Erythroblast (primary cell): ENCODE results near the gene HIGD1A.
A peak's percentile ranks its signal among the peaks of the same experiment; 100 is the strongest.

Experiments used
- DNase-seq, 2 experiments: peaks; one replicate each; lab custom pipeline; 2025; lab: John Stamatoyannopoulos, UW
- GATA1 ChIP-seq: IDR thresholded peaks from 2 replicates; pipeline ENCODE4 v1.6.1; 2011; ENCODE audit warnings: low read depth, mild to moderate bottlenecking, control low read depth, low read length, moderate library complexity
- POLR2A ChIP-seq: IDR thresholded peaks from 2 replicates; pipeline ENCODE4 v1.6.1; 2011; ENCODE audit warnings: mild to moderate bottlenecking, low read length

HIGD1A gene

DNA sequence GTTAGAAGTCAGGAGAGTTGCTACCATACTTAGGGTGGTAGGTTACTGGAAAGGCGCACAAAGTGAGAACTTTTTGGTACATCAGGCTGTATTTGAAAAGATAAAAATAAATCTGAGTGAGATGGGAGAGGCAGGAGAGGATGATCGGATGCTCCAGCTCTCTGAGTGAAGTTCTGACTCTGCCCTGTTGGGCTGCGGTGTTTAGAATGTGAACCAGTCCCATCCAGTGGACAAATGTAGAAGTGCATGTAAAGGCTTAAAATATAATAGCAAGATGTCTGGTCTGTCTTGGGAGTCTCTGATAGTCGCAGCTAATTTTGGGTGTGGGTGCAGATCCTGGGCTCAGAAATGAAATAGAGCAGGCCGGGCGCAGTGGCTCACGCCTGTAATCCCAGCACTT, 35.3 kb upstream of the HIGD1A start:
- DNase-seq = peak; percentile 86 to 87

DNA sequence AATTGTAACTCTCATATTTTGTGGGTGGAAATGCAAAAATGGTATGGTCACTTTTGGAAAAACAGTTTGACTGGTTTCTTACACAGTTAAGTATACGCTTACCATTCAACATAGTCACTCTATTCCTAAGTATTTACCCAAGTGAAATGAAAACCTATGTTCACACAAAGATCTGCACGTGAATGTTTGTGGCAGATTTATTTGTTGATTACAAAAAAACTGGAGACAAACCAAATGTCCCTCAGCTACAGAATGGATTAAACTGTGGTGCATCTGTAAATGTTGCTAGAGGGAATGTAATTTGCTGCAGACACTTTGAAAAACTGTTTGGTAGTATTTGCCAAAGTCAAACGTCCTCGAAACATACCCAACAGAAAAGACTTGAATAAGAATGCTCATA, 34.3 kb upstream of the HIGD1A start:
- TF ChIP-seq POLR2A = no peak
- TF ChIP-seq GATA1 = no peak
- no peak for DNase-seq

More for the DNA sequence above, 35.3 kb upstream of the HIGD1A start:
- TF ChIP-seq POLR2A (no peak), GATA1 (no peak)

DNA sequence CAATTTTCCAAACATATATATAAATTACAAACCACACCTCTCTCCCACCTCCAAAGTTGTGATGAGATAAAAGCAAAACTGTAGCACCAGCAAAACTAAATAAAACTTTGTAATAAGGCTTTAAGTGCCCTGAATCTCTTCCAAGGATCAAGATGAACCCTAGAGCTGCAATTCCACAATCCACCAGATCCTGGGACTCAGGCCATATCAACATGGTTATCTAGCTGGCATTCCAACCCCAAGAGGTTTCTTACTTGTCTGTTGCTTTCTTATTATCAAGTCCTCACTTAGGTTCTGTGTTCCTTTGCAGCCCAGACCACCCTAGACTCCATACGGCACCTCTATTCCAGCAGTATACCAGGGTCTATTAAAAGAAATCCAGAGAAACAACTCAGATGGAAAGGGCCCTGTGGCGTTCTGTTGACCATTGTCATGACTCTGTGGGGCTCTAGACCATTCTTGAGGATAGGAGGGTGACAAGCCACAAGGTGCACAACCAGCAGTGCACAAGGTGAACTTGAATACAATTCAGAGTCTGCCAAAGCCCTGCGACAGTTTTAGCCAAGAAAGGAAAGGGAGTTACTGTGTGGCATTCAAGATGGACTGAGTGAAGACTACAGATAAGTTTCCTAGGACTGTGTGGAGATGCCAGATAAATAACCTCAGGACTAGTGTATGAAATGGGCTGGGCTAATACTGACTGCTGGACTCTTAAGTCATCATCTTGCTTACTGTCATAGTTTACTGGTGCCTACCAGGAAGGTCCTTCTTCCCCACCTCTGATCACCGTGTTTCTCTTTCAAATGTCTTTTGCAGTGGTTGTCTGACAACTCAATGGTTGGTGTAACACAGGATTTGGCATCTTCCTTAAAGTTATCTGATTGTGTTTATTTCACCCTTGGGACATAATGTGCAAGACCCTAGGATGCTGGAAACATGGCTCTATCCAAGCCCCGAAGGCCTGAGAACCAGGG, 32.1 kb upstream of the HIGD1A start:
- peak; percentile 93 to 99 for DNase-seq
- peak; percentile 56 for TF ChIP-seq POLR2A
- TF ChIP-seq GATA1 = peak; percentile 95

- peak; percentile 84 to 91 for DNase-seq
- TF ChIP-seq POLR2A (no peak), GATA1 (no peak)
These were observed 27.0 kb upstream of the HIGD1A start for GRCh38 chr3:42831321-42831713.

GRCh38 chr3:42830437-42831320, 26.4 kb upstream of the HIGD1A start:
- TF ChIP-seq POLR2A = no peak
- no peak for TF ChIP-seq GATA1
- DNase-seq = peak; percentile 79 to 80

- TF ChIP-seq POLR2A (no peak), GATA1 (no peak)
- DNase-seq = no peak
These were observed 25.5 kb upstream of the HIGD1A start for GRCh38 chr3:42829628-42830436.

GRCh38 chr3:42829083-42829627, 24.9 kb upstream of the HIGD1A start:
- TF ChIP-seq GATA1 = no peak
- no peak for TF ChIP-seq POLR2A

DNA sequence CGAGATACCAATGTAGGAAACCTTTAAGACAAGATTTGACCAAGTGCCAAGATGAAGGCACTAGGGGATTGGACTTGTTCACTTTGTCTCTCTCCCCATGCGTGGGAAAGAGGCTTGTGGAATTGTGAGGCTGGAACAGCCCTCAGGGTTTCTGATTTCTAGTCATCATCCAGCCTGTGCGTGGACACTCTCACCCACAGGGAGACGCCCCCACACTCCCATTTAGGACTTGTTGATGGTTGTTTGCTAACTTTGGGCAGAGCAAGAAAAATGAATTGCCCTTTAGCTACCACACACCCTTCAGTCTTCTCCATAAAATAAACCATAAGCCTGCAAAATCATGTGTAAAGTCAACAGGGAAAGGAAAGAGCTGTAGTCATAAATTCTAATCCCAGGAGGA, 23.4 kb upstream of the HIGD1A start:
- DNase-seq = no peak
- no peak for TF ChIP-seq GATA1
- TF ChIP-seq POLR2A = no peak

More at GRCh38 chr3:42829083-42829627, 24.9 kb upstream of the HIGD1A start:
- no peak for DNase-seq

- TF ChIP-seq POLR2A (no peak), GATA1 (no peak)
These were observed 22.7 kb upstream of the HIGD1A start for GRCh38 chr3:42827023-42827422.

DNA sequence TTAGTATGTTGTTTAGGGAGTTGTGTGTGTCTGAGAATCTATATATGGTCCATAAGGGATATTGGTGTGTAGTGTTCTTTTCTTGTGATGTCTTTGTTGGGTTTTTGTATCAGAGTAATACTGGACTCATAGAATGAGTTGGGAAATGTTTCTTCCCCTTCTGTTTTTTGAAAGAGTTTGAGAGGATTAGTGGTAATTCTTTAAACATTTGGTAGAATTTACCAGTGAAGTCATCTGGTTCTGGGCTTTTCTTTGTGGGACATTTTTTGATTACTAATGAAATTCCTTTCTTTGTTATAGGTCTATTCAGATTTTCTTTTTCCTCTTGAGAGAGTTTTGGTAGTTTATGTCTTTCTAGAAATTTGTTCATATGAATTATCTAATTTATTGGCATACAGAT, 21.9 kb upstream of the HIGD1A start:
- TF ChIP-seq POLR2A = no peak
- TF ChIP-seq GATA1 = no peak
- DNase-seq = no peak

More at GRCh38 chr3:42827023-42827422, 22.7 kb upstream of the HIGD1A start:
- DNase-seq = no peak

DNA sequence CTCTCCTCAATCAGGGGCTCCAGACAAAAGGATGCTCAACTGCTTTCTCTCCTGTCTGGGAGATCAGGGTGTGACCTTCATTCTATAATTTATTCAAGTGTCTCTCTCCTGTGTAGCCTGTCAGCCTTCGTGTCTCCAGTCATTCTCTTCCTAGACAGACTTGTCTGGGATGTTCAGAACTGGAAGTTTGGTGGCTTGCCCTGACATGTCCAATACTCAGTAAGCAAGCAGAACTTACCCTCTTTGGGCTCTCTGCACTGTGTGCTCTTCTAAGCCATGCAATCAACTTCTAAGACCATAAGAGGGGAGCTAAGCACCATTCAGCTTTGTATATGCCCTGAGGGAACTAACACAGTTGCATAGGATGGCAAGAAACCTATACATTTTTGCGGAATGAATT, 19.1 kb upstream of the HIGD1A start:
- TF ChIP-seq GATA1 (no peak), POLR2A (no peak)
- no peak for DNase-seq

DNA sequence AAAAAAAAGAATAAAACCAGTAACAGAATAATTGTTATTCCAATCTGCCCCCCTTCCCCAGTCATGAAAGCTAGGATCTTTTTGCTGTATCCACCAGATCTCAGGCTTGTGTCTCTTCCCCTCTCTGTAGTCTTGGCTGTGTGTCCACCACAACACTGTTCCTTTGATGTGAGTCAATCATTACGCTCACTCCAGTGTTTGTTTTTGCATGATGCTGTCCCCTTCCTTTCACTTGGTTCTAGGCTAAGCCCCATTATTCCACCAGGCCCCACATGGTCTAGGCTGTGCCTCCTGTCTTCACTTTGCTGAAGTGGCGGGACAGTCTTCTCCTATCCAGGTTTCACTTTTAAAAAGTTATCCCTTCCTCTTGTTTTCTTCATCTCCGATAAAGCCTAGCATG, 18.5 kb upstream of the HIGD1A start:
- DNase-seq = no peak
- TF ChIP-seq POLR2A (no peak), GATA1 (no peak)

GRCh38 chr3:42820746-42821051, 16.4 kb upstream of the HIGD1A start:
- TF ChIP-seq POLR2A (no peak), GATA1 (no peak)
- DNase-seq = no peak

DNA sequence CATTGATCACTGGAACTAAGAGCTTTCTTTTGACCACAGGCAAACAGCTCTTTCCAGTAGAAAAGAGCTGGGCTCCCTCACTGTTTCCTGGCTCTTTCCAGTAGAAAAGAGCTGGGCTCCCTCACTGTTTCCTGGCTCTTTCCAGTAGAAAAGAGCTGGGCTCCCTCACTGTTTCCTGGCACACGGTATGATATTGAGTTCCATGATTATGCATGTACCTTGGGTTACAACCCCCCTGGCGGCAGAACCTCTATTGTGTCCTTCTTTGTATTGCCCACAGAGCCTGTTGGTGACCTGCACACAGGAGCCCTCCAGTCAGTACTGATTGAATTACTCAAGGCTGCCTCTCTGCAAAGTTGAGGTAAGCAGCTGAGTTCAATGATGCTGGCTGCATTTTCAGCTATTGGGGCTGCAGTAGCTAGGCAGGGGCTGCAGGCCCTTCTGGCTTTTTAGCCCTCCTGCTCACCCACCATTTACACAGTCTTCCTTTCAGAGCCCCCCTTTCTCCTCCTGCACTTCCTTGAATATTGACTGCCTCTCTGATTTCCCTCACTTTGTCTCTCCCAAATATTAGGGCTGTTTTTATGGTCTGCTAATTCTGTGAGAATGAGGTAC, 15.2 kb upstream of the HIGD1A start:
- DNase-seq = peak in 1 of 2 experiments; percentile 17
- no peak for TF ChIP-seq GATA1
- TF ChIP-seq POLR2A = no peak
